Keratinocyte (primary cell): Measurements from ENCODE around the gene OLFML2A. TPM values are rescaled to one million over a fixed set of nuclear protein-coding genes. Genes with fewer than 3 reads are reported as not detected.

Source experiments
- DNase-seq: peaks from one replicate; pipeline ENCODE4 v3.0.0-alpha.2; 2011; ENCODE audit warnings: low read depth, missing footprints, low spot score
- FAIRE-seq: peaks from 2 replicates; lab custom pipeline; 2011; peaks lifted over from hg19 to GRCh38; lab: Jason Lieb, UNC
- H2AFZ ChIP-seq: 2 replicates; pipeline ENCODE4 v1.6.0; 2012; ENCODE audit warnings: low read length, control low read depth, inconsistent platforms; ENCODE audit not compliant: control insufficient read depth
- H3K27ac ChIP-seq: 2 replicates; pipeline ENCODE4 v1.5.1; 2011; ENCODE audit warnings: low read length; ENCODE audit not compliant: control insufficient read depth, insufficient read depth
- H3K27me3 ChIP-seq: 3 replicates; pipeline ENCODE4 v1.6.0; 2011; ENCODE audit warnings: low read length; ENCODE audit not compliant: control insufficient read depth, insufficient read depth; ENCODE audit errors: extremely low read depth
- H3K36me3 ChIP-seq, 2 experiments: 2 replicates in 1 of 2; 3 replicates in 1 of 2; pipeline ENCODE4 v1.5.1; 2011; ENCODE audit warnings: low read length in 2 of 2, mild to moderate bottlenecking in 1 of 2; ENCODE audit not compliant: control insufficient read depth in 2 of 2, insufficient read depth in 2 of 2; ENCODE audit errors: extremely low read depth in 1 of 2
- H3K4me1 ChIP-seq: 3 replicates; pipeline ENCODE4 v1.5.1; 2011; ENCODE audit warnings: low read length; ENCODE audit not compliant: control insufficient read depth, insufficient read depth; ENCODE audit errors: extremely low read depth
- H3K4me2 ChIP-seq: 3 replicates; pipeline ENCODE4 v1.6.0; 2011; ENCODE audit warnings: low read depth, low read length; ENCODE audit not compliant: control insufficient read depth, insufficient read depth; ENCODE audit errors: extremely low read depth
- H3K4me3 ChIP-seq, 3 experiments: fragments of 200-600 bp in 1 of 3; sonication (generic) in 1 of 3; 2 replicates in 2 of 3; 3 replicates in 1 of 3; pipeline ENCODE4 v1.5.1; 2011 to 2016; ENCODE audit warnings: low read length in 3 of 3, mild to moderate bottlenecking in 3 of 3, control low read depth in 2 of 3, inconsistent platforms in 1 of 3, low read depth in 1 of 3, mixed read lengths in 1 of 3, mixed run types in 1 of 3, moderate library complexity in 1 of 3; ENCODE audit not compliant: control insufficient read depth in 2 of 3, insufficient read depth in 2 of 3; ENCODE audit errors: extremely low read depth in 1 of 3
- H3K79me2 ChIP-seq: 2 replicates; pipeline ENCODE4 v1.6.0; 2012; ENCODE audit warnings: low read length; ENCODE audit not compliant: control insufficient read depth, insufficient read depth
- H3K9ac ChIP-seq: 3 replicates; pipeline ENCODE4 v1.6.0; 2011; ENCODE audit warnings: low read length; ENCODE audit not compliant: control insufficient read depth, insufficient read depth; ENCODE audit errors: extremely low read depth
- H3K9me1 ChIP-seq: 3 replicates; pipeline ENCODE4 v1.6.0; 2011; ENCODE audit warnings: low read length; ENCODE audit not compliant: control insufficient read depth, insufficient read depth; ENCODE audit errors: extremely low read depth
- H3K9me3 ChIP-seq: 2 replicates; pipeline ENCODE4 v1.5.1; 2012; ENCODE audit warnings: low read depth, low read length; ENCODE audit not compliant: control insufficient read depth
- H4K20me1 ChIP-seq: 3 replicates; pipeline ENCODE4 v1.6.0; 2011; ENCODE audit warnings: low read length; ENCODE audit not compliant: control insufficient read depth, insufficient read depth; ENCODE audit errors: extremely low read depth
- EZH2 ChIP-seq: IDR thresholded peaks from one replicate; pipeline ENCODE4 v1.6.1; 2012; ENCODE audit warnings: inconsistent platforms, mild to moderate bottlenecking, low read length, moderate library complexity
- dilution Hi-C: fragments of 300-500 bp; cut with MboI; formaldehyde crosslinking; loops from one replicate; pipeline ENCODE4 v1.7.0; 2020; ENCODE audit warnings: low sequenced_read_pairs; ENCODE audit not compliant: extremely low pct_ligation_motif_present
- polyA plus RNA-seq, 5 experiments: library from polyadenylated mRNA; depleted of rRNA in 3 of 5; stranded (reverse) in 3 of 5; stranded (forward) in 1 of 5; unstranded in 1 of 5; fragments of >200 nt; gene quantifications; 1 replicate in 1 of 5; 2 replicates in 3 of 5; 3 replicates in 1 of 5; pipeline versions ENCODE4 v1.2.1 to v1.2.3, GENCODE V29; 2011 to 2012; ENCODE audit warnings: missing spikeins in 2 of 5, low read depth in 1 of 5, low replicate concordance in 1 of 5
- TF ChIP-seq, protein P1 (sequence below), 3 experiments: IDR thresholded peaks in 1 of 3; conservative IDR thresholded peaks in 1 of 3; optimal IDR thresholded peaks in 1 of 3; 2 replicates in 2 of 3; 3 replicates in 1 of 3; pipeline versions ENCODE3 to v1.5.1; 2011; ENCODE audit warnings: low read length in 3 of 3, mild to moderate bottlenecking in 3 of 3, moderate library complexity in 2 of 3, control low read depth in 1 of 3, inconsistent platforms in 1 of 3; ENCODE audit not compliant: insufficient read depth in 2 of 3; ENCODE audit errors: extremely low read depth in 1 of 3

The OLFML2A gene
- polyA plus RNA-seq, 1 donor (not counting 4 experiments of a cell fraction or from before 2014, with no cell fraction given), result 1.1 TPM

DNA sequence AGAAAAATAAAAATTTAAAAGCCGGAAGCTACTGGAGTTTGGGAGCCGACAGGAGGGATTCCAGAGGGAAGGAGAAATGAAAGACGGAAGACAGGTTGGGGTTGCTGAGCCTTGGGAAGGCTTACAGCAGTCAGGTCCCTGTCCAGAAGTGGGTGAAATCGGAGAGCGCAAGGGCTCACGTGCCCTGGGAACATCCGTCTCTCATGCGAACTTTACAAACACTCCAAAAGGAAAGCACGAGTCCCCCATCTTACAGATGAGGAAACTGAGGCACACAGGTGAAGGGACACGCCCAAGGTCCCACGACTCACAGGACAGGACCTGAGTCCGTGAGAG lies 347 bp upstream of the OLFML2A start:
- TF ChIP-seq, protein P1, sequence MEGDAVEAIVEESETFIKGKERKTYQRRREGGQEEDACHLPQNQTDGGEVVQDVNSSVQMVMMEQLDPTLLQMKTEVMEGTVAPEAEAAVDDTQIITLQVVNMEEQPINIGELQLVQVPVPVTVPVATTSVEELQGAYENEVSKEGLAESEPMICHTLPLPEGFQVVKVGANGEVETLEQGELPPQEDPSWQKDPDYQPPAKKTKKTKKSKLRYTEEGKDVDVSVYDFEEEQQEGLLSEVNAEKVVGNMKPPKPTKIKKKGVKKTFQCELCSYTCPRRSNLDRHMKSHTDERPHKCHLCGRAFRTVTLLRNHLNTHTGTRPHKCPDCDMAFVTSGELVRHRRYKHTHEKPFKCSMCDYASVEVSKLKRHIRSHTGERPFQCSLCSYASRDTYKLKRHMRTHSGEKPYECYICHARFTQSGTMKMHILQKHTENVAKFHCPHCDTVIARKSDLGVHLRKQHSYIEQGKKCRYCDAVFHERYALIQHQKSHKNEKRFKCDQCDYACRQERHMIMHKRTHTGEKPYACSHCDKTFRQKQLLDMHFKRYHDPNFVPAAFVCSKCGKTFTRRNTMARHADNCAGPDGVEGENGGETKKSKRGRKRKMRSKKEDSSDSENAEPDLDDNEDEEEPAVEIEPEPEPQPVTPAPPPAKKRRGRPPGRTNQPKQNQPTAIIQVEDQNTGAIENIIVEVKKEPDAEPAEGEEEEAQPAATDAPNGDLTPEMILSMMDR (optimal IDR thresholded peaks at IDR 0.05 in 1 of 3, IDR thresholded peaks at IDR 0.05 in 1 of 3, conservative IDR thresholded peaks at IDR 0.05 in 1 of 3; ENCODE audit: extremely low read depth in 1 of 3, insufficient read depth in 2 of 3, low read length in 3 of 3), result no peak
- TF ChIP-seq EZH2, result no peak
- Histone ChIP-seq H3K4me2 (peak overlapping the region; percentile 63), H3K36me3 (no peaks in the 10 kb centered on the region), H3K4me3 (peak overlapping the region; percentile 25 to 69 (median 58)), H3K9me3 (no peaks in the 10 kb centered on the region), H3K27me3 (peaks cover 20% of the 10 kb centered on the region), H3K4me1 (peaks cover 18% of the 10 kb centered on the region), H2AFZ (peak overlapping the region; percentile 56), H3K79me2 (no peaks in the 10 kb centered on the region), H3K9ac (peak overlapping the region; percentile 16), H3K27ac (no peak overlapping the region), H4K20me1 (peaks cover 5% of the 10 kb centered on the region), H3K9me1 (no peaks in the 10 kb centered on the region)
- DNase-seq, result no peak
- dilution Hi-C loops, result no loop called here
- no peak for FAIRE-seq

DNA sequence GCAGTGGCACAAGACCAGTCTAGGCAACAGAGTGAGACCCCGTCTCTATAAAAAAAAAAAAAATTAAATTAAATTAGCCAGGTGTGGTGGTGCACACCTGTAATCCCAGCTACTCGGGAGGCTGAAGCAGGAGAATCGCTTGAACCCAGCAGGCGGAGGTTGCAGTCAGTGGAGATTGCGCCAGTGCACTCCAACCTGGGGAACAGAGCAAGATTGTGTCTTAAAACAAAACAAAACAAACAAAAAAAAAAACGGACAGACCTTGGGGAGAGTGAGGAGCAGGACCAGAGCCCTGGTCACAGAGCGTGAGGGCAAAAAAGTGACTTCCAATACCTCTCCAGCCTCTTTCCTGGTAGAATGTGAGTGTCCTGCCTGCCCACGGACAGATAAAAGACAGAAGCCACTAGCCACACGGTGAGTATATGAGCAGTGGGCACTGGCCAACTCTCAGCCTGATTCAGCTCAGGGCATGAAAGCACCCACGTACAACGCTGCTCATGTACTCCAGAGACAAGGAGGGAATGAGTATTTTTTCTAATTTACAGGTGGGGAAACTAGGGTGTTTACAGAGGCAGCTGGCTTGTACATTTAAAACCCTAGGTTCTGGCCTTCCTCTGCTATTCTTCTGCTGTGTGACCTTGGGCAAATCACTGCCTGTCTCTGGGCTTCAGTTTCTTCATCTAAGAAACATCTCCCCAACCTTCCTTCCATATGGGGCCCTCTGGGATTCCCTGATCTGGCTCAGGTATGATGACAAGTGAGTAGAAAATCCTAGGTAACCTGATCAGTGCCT lies 1.8 kb downstream of the OLFML2A start:
- Histone ChIP-seq H4K20me1 (peaks cover 5% of the 10 kb centered on the region), H3K36me3 (no peaks in the 10 kb centered on the region), H3K9me1 (no peaks in the 10 kb centered on the region), H3K79me2 (no peaks in the 10 kb centered on the region), H3K4me3 (peak overlapping the region in 1 of 3 experiments; percentile 18), H3K27me3 (peaks cover 20% of the 10 kb centered on the region), H3K4me2 (peak overlapping the region; percentile 2), H3K9ac (no peak overlapping the region), H3K4me1 (peaks cover 18% of the 10 kb centered on the region), H3K9me3 (no peaks in the 10 kb centered on the region), H2AFZ (no peak overlapping the region), H3K27ac (no peak overlapping the region)
- FAIRE-seq, result no peak
- dilution Hi-C loops, result no loop called here
- no peak for DNase-seq
- TF ChIP-seq EZH2, result no peak
- TF ChIP-seq, protein P1 (optimal IDR thresholded peaks at IDR 0.05 in 1 of 3, IDR thresholded peaks at IDR 0.05 in 1 of 3, conservative IDR thresholded peaks at IDR 0.05 in 1 of 3; ENCODE audit: extremely low read depth in 1 of 3, insufficient read depth in 2 of 3, low read length in 3 of 3), result no peak
